Neural cell (in vitro differentiated cells): ENCODE results near the gene INSIG2.

Source experiments
- CTCF ChIP-seq: fragments of 450-650 bp; IDR thresholded peaks from 2 replicates; pipeline ENCODE4 v1.5.1; 2014; ENCODE audit warnings: antibody characterized with exemption, mild to moderate bottlenecking, moderate library complexity; ENCODE audit not compliant: poor library complexity, severe bottlenecking
- EP300 ChIP-seq: fragments of 450-650 bp; conservative IDR thresholded peaks from 2 replicates; pipeline ENCODE4 v1.6.1; 2014; ENCODE audit warnings: antibody characterized with exemption, mild to moderate bottlenecking, moderate library complexity; ENCODE audit not compliant: poor library complexity, severe bottlenecking
- EZH2 ChIP-seq: fragments of 200-600, 300-800 bp; shearing (Covaris generic), sonication (generic); IDR thresholded peaks from 2 replicates; pipeline ENCODE4 v1.6.1; 2014; ENCODE audit warnings: antibody characterized with exemption, low read length, borderline replicate concordance, mild to moderate bottlenecking; ENCODE audit not compliant: insufficient read depth, poor library complexity, severe bottlenecking
- MXI1 ChIP-seq: fragments of 450-650 bp; conservative IDR thresholded peaks from 2 replicates; pipeline ENCODE4 v1.6.1; 2014; ENCODE audit warnings: antibody characterized with exemption, mild to moderate bottlenecking; ENCODE audit not compliant: poor library complexity, severe bottlenecking
- POLR2AphosphoS5 ChIP-seq: IDR thresholded peaks from 2 replicates; pipeline ENCODE4 v1.6.1; 2012
- RAD21 ChIP-seq: fragments of 450-650 bp; conservative IDR thresholded peaks from 2 replicates; pipeline ENCODE4 v1.6.1; 2014; ENCODE audit warnings: antibody characterized with exemption, mild to moderate bottlenecking, moderate library complexity
- REST ChIP-seq: IDR thresholded peaks from 2 replicates; pipeline ENCODE4 v1.6.1; 2012; ENCODE audit warnings: borderline replicate concordance

GRCh38 chr2:118049140-118049815 lies 39.0 kb upstream of the INSIG2 start:
- TF ChIP-seq CTCF (no peak), MXI1 (no peak), EZH2 (no peak), RAD21 (no peak), POLR2AphosphoS5 (no peak), REST (no peak), EP300 (no peak)
